ENCODE measurements around the gene LRP5. TPM values are rescaled to one million over a fixed set of nuclear protein-coding genes. Genes with fewer than 3 reads are reported as not detected.
"Not testable (repeated sequence)": the region's sequence is repeated elsewhere in the genome, so short reads cannot be mapped to it uniquely, and the experiment has no call there.

Gene LRP5
- total RNA-seq, 2 experiments from 2014 or later: 32.2 to 32.7 TPM

DNA sequence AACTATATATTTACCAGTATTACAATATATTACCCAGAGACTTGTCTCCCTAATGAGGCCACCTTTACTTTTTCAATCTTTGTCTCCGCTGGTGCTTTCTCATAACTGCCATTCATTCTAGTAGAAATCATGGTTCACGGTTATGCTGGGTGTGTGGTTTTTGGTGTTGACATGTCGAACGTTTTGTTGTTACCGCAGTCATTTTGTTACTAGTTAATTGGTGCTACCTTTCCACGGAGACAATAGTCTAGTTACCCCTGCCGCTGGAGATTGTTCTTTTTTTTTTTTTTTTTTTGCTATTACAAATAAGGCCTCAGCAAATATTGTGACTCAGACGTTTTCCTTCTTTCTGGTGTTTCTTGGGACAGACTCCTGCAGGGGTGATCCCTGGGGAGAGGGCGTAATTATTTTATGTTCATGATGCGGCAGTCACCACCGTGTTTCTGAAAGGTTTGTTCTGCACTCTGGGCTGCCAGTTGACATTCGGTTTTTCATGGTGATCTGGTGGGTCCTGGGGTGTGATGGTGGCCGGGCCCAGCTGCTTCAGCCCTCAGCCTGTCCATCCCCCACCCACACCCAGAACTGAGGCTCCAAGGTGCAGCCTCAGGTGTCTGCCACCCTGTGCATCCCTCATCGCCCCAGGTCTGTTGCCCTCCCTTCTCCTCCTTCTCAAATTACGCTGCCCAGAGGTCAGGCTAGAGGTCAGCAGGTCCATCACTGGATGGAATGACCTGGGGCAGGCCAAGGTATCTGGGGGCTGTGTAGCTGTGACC is 28.6 kb downstream of the LRP5 start:
- peaks cover 14% of the 10 kb centered on the region for H3K36me3 Mint-ChIP-seq (ENCODE audit: low read depth)
- CTCF ChIA-PET: no interaction called here
- POLR2A ChIA-PET: no interaction called here
- peak; percentile 47 for DNase-seq
- no peak overlapping the region for H3K4me3 Mint-ChIP-seq
- peak overlapping the region; percentile 72 for H3K27ac Mint-ChIP-seq
- H3K27me3 Mint-ChIP-seq: no peaks in the 10 kb centered on the region
- H3K4me1 Mint-ChIP-seq: peaks cover 66% of the 10 kb centered on the region
- peaks cover 5% of the 10 kb centered on the region for H3K9me3 Mint-ChIP-seq

DNA sequence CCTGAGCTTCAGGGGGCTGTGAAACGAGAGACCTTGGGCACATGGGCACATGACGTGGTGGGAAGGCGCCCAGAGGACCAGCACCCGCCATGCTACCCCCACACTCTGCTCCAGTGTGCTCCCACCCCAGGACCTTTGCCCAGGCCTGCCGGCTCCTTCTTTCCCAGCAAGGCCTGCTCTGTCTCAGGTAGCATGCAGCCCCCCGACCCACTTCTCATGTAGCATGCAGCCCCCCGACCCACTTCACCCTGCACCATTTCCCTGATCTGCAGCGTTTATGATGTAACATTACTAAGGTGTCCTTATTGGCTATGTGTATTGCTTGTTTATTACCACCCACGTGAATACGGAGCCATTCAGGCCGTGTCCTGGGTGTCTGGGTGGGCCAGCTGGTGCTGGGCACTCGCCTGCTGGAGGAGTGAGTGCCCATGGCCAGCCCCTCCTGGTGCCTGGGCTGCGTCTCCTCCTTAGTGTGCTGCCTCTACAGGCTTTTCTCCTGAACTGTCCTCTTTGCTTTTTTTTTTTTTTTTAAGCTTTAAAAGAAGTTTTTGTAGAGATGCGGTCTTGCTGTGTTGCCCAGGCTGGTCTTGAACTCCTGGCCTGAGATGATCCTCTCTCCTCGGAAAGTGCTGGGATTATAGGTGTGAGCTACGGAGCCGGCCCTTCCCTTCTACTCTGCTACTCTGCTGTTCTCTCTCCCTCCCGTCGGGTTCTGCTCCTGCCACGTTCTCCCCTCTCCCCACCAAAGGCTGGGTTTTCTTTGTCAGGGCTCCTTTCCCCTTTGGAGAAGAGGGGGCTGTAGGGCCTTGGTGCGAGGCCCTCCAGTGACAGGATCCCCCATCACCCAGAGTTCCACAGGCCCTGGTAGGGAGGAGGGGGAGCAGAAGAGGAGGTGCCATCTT is 29.4 kb downstream of the LRP5 start:
- H3K4me3 Mint-ChIP-seq: peak overlapping the region; percentile 33
- ChIA-PET POLR2A (no interaction called here), CTCF (interaction anchor here (1.4 to 1.5 kb wide), 2 partner anchors 9 to 74 kb away, joined by 3 read pairs; no protein-coding TSS in a partner anchor)
- peaks cover 67% of the 10 kb centered on the region for H3K4me1 Mint-ChIP-seq
- H3K9me3 Mint-ChIP-seq: peaks cover 7% of the 10 kb centered on the region
- no peaks in the 10 kb centered on the region for H3K27me3 Mint-ChIP-seq
- no peak for DNase-seq
- peak overlapping the region; percentile 11 for H3K27ac Mint-ChIP-seq
- H3K36me3 Mint-ChIP-seq (ENCODE audit: low read depth): peaks cover 15% of the 10 kb centered on the region

DNA sequence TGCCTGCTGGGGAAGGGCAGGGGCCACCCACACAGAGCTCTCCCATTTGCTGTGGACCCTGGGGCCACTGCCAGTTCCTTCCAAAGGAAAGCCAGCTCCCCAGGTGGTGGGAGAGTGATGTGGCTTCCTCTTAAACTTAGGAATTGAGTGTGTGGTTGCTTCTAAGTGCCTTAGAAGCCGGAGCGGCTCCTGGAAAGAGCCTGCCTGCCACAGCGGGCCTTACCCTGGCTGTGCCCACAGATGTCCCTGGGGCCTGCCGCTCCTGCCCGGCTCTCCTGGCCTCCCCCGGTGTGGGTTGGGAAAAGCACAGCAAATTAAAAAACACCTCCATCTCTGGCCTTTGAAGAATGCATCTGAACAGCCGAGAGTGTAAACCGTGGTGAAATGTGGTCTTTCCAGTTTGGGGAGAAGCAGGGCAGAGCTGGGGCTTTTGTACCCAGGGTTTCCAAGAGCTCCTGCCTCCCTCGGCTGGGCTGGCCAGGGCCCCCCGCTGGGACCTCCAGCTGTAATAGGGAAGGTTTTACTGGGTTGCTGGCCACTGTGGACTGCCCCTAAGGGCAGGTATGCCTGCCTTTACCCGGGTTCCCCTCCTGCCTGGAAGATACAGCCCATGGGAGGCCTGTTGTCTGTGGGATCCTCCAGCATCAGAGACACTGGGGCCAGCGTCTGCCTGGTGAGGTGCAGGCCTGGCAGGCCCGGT is 30.2 kb downstream of the LRP5 start:
- peaks cover 7% of the 10 kb centered on the region for H3K9me3 Mint-ChIP-seq
- peaks cover 15% of the 10 kb centered on the region for H3K36me3 Mint-ChIP-seq (ENCODE audit: low read depth)
- no peak overlapping the region for H3K27ac Mint-ChIP-seq
- H3K27me3 Mint-ChIP-seq: no peaks in the 10 kb centered on the region
- POLR2A ChIA-PET: no interaction called here
- H3K4me3 Mint-ChIP-seq: no peak overlapping the region
- CTCF ChIA-PET: interaction anchor here (0.9 to 1.5 kb wide), 3 partner anchors 10 to 75 kb away, joined by 3 read pairs; no protein-coding TSS in a partner anchor
- no peak for DNase-seq
- peaks cover 67% of the 10 kb centered on the region for H3K4me1 Mint-ChIP-seq

DNA sequence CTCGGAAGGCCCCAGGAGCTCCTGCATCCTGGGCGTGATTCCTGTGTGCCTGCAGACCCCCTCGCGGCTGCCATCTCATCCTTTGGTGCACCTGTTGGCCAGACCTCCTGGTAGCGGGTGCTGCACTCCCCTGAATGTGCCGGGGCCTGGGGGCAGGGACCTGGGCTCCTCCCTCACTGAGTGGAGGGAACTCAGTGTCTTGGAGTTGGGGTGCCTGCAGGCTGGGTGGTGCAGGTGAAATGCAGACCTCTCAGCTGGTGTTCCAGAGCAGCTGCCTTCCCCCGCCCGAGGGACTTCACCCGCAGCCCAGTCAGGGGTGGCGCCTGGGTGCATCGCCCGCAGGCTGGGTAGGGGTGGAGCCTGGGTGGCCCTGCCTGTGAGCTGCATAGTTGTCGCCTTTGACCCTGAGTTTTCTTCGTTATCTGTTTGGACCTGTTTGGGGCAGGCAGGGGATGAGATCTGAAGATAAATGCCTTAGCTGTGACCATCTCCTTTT is 31.4 kb downstream of the LRP5 start:
- H3K4me1 Mint-ChIP-seq: peaks cover 58% of the 10 kb centered on the region
- peak overlapping the region; percentile 19 for H3K27ac Mint-ChIP-seq
- ChIA-PET CTCF (interaction anchor here (1.3 kb wide), 1 partner anchor 13 kb away, joined by 4 read pairs; no protein-coding TSS in a partner anchor), POLR2A (no interaction called here)
- no peak for DNase-seq
- H3K9me3 Mint-ChIP-seq: peaks cover 7% of the 10 kb centered on the region
- no peaks in the 10 kb centered on the region for H3K27me3 Mint-ChIP-seq
- H3K36me3 Mint-ChIP-seq (ENCODE audit: low read depth): peaks cover 15% of the 10 kb centered on the region
- H3K4me3 Mint-ChIP-seq: no peak overlapping the region

DNA sequence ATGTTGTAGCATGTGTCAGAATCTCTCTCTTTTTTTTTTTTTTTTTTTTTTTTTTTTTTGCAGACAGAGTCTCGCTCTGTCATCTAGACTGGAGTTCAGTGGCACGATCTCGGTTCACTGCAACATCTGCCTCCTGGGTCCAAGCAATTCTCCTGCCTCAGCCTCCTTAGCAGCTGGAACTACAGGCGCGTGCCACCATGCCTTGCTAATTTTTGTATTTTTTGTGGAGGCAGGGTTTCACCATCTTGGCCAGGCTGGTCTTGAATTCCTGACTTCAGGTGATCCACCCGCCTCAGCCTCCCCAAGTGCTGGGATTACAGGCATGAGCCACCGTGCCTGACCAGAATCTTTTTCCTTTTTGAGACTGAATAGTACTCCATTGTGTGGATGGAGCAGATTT is 32.4 kb downstream of the LRP5 start:
- H3K9me3 Mint-ChIP-seq, H3K27me3 Mint-ChIP-seq, H3K4me3 Mint-ChIP-seq, POLR2A ChIA-PET, DNase-seq, H3K27ac Mint-ChIP-seq, CTCF ChIA-PET: not testable (repeated sequence)
- Mint-ChIP-seq H3K4me1 (peaks cover 49% of the 10 kb centered on the region), H3K36me3 (ENCODE audit: low read depth) (peaks cover 13% of the 10 kb centered on the region)

DNA sequence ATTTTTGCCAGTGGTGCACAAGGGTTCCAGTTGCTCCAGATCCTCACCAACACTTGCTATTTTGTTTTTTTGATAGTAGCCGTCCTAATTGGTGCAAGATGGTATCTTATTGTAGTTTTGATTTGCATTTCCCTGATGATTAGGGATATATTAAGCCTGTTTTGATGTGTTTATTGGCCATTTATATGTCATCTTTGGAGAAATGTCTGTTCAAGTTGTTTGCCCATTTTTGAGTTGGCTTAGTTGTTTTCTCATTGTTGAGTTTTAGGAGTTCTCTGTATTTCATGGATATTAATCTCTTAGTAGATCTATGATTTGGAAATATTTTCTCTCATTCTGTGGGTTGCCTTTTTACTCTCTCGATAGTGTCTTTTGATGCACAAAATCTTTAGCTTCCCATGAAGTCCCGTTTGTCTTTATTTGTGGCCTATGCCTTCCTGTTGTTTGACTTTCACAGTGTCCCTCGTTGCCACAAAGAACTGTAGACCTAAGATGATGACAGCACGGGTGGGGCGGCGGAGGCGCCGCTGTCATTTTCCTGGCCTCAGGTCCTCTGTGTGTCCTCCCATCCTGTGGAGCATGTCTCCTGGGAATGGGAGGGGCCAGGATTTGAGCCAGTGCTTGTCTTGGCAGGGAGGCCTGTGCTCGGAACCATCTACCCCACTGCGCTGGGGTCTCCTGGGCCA is 33.5 kb downstream of the LRP5 start:
- ChIA-PET CTCF (interaction anchor here (1.4 kb wide), 1 partner anchor 9 kb away, joined by 4 read pairs; no protein-coding TSS in a partner anchor), POLR2A (no interaction called here)
- Mint-ChIP-seq H3K4me1 (peaks cover 39% of the 10 kb centered on the region), H3K27me3 (no peaks in the 10 kb centered on the region), H3K9me3 (peaks cover 7% of the 10 kb centered on the region), H3K4me3 (no peak overlapping the region), H3K36me3 (ENCODE audit: low read depth) (peaks cover 13% of the 10 kb centered on the region), H3K27ac (peak overlapping the region; percentile 66)
- no peak for DNase-seq

DNA sequence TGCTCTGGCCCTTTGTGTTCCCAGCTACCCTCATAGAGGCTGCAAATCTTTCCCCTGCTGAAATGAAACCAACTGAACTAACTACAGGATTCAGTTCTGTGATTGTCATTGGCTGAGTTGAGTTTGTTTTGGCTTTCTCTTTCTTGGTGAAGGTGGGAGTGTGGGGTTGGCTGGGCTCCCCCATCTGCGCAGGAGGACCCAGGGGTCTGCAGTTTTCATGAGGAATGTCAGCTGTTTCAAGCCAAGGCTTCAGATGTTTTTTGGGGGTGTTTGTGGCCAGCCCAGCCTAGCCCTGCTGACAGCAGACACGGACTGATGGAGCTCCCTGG is 34.0 kb downstream of the LRP5 start:
- H3K4me1 Mint-ChIP-seq: peaks cover 34% of the 10 kb centered on the region
- peaks cover 13% of the 10 kb centered on the region for H3K36me3 Mint-ChIP-seq (ENCODE audit: low read depth)
- no peaks in the 10 kb centered on the region for H3K27me3 Mint-ChIP-seq
- ChIA-PET CTCF (interaction anchor here (1.4 kb wide), 1 partner anchor 9 kb away, joined by 4 read pairs; no protein-coding TSS in a partner anchor), POLR2A (no interaction called here)
- peak overlapping the region; percentile 66 for H3K27ac Mint-ChIP-seq
- no peak overlapping the region for H3K4me3 Mint-ChIP-seq
- no peak for DNase-seq
- H3K9me3 Mint-ChIP-seq: peaks cover 7% of the 10 kb centered on the region

DNA sequence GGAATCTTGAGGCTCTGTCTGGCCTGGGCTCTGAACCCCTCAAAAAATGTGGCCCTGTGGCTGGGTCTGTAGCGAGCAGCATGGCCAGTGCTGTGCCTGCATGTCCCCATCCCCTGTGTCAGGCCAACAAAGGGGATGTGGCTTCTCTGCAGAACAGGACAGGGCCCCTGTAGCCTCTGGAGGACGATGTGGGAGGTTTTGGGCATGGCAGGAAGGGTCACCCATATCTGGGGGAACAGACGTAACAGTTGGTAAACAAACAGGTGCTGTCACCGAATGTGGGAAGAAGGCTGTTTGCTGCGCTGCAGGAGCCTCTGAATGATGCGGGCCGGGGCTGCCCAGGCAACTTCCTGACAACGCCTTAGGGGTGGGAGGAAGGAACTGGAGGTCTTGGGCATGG is 35.0 kb downstream of the LRP5 start:
- POLR2A ChIA-PET: no interaction called here
- H3K27me3 Mint-ChIP-seq: no peaks in the 10 kb centered on the region
- peaks cover 13% of the 10 kb centered on the region for H3K36me3 Mint-ChIP-seq (ENCODE audit: low read depth)
- peaks cover 7% of the 10 kb centered on the region for H3K9me3 Mint-ChIP-seq
- H3K27ac Mint-ChIP-seq: peak overlapping the region; percentile 50
- DNase-seq: no peak
- no peak overlapping the region for H3K4me3 Mint-ChIP-seq
- CTCF ChIA-PET: interaction anchor here (1.4 kb wide), 1 partner anchor 10 kb away, joined by 4 read pairs; no protein-coding TSS in a partner anchor
- H3K4me1 Mint-ChIP-seq: peaks cover 26% of the 10 kb centered on the region

DNA sequence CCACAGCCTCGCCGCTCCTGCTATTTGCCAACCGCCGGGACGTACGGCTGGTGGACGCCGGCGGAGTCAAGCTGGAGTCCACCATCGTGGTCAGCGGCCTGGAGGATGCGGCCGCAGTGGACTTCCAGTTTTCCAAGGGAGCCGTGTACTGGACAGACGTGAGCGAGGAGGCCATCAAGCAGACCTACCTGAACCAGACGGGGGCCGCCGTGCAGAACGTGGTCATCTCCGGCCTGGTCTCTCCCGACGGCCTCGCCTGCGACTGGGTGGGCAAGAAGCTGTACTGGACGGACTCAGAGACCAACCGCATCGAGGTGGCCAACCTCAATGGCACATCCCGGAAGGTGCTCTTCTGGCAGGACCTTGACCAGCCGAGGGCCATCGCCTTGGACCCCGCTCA is 35.5 kb downstream of the LRP5 start:
- Mint-ChIP-seq H3K4me1 (peaks cover 26% of the 10 kb centered on the region), H3K27me3 (no peaks in the 10 kb centered on the region), H3K27ac (no peak overlapping the region), H3K4me3 (no peak overlapping the region), H3K9me3 (peaks cover 7% of the 10 kb centered on the region), H3K36me3 (ENCODE audit: low read depth) (peaks cover 13% of the 10 kb centered on the region)
- no peak for DNase-seq
- ChIA-PET CTCF (no interaction called here), POLR2A (no interaction called here)

DNA sequence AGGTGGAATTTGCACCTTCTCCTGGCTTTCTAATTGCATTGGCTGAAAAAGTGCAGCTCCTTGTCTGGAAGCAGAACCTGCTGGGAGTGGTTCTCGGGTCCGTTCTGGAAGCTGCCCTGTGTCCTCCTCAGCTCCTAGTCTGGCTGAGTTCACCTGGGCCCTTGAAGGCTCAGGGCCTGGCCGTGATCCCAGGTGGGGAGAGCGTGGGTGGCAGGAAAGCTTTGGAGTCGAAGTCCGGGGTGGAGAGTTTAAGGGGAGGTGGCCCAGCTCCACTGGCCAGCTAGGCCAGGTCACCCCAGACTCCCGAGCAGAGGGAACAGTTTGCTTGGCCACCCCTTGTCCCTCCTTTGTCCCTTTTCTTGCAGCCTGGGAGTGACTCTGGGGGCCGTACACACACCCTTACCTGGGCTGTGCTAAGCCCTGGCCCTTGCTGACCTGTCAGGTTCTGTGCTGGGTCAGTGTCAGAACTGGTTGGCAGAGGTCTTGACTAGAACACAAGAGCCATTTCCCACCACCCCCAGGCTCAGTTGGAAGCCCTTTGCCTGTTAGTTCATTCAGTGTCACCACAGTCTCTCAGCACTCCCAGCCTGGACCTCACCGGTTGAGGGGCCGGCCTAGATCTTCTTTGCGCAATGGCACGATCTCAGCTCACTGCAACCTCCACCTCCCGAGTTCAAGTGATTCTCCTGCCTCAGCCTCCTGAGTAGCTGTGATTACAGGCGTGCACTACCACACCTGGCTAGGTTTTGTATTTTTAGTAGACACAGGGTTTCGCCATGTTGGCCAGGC is 37.3 kb downstream of the LRP5 start:
- CTCF ChIA-PET: interaction anchor here (1.4 kb wide), 1 partner anchor 18 kb away, joined by 3 read pairs; no protein-coding TSS in a partner anchor
- no peak overlapping the region for H3K27ac Mint-ChIP-seq

DNA sequence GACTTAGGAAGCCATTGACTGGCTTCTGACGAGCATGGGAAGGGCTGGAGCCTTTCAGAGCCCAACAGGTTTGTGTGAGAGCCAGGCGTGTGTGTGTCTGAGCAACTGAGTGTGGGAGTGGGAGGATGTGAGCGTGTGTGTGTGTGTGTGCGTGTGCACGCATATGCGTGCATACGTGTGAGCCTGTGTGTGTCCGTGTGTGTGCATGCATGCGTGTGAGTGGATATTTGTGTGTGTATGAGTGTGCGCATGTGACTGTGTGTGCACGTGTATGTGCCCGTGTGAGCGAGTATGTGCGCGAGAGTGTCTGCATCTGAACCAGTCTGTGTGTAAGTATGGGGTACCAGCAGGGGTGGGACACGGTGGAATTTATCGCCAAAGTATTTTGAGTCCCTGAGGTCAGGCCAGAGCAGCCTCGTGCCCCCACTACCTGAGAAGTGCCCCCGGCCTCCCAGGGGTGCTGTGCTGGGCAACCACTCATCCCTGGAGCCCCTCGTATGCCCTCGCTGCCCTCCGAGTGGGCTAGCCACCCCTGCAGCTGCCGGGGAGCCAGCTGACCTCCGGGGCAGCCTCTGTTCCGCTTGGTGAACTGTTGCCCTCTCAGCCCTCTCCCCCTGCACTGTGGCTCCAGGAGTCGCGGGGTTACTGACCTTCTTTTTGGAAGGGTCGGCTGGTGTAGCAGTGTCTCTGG is 38.5 kb downstream of the LRP5 start:
- ChIA-PET CTCF (interaction anchor here (1.4 kb wide), 1 partner anchor 20 kb away, joined by 3 read pairs; no protein-coding TSS in a partner anchor), POLR2A (no interaction called here)
- Mint-ChIP-seq H3K27ac (no peak overlapping the region), H3K27me3 (no peaks in the 10 kb centered on the region), H3K4me3 (no peak overlapping the region), H3K36me3 (ENCODE audit: low read depth) (peaks cover 2% of the 10 kb centered on the region), H3K9me3 (peaks cover 2% of the 10 kb centered on the region), H3K4me1 (peaks cover 19% of the 10 kb centered on the region)
- DNase-seq: no peak

More for the DNA sequence above, 37.3 kb downstream of the LRP5 start:
- Mint-ChIP-seq H3K36me3 (ENCODE audit: low read depth) (peaks cover 7% of the 10 kb centered on the region), H3K27me3 (no peaks in the 10 kb centered on the region), H3K9me3 (peaks cover 7% of the 10 kb centered on the region), H3K4me1 (peaks cover 24% of the 10 kb centered on the region), H3K4me3 (no peak overlapping the region)
- POLR2A ChIA-PET: no interaction called here
- no peak for DNase-seq

Measured in activated CD4-positive, alpha-beta T cell treated with anti-CD3 and anti-CD28 coated beads, Interleukin-2, amount 10 ng/mL, durations not matched to agents 7 days and 5 days (primary cell).